8988T (cell line): Measurements from ENCODE around the gene PRIM2.
"Not testable (repeated sequence)": the region's sequence is repeated elsewhere in the genome, so short reads cannot be mapped to it uniquely, and the experiment has no call there.

Source experiments
- DNase-seq: peaks from one replicate; pipeline ENCODE4 v3.0.0; 2011

Gene PRIM2

DNA sequence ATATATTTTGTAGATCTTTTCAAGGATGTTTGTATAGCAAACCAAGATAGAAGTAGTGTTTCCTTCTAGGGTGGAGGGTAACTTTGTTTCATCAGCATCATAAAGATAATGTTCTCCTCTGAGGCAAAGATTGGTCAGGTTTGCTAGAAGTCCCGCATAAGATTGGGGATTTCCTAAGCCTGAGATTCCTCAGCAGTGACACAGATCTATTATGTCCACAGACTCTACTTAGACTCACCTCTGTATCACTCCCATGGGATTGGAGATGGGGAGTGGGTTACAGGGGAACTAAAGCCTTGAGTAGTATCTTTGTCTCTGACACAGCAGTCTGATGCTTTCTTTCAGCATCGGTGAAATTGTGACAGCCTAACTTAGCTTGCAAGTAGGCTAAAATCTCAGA lies 341.1 kb downstream of the PRIM2 start:
- not testable (repeated sequence) for DNase-seq

DNA sequence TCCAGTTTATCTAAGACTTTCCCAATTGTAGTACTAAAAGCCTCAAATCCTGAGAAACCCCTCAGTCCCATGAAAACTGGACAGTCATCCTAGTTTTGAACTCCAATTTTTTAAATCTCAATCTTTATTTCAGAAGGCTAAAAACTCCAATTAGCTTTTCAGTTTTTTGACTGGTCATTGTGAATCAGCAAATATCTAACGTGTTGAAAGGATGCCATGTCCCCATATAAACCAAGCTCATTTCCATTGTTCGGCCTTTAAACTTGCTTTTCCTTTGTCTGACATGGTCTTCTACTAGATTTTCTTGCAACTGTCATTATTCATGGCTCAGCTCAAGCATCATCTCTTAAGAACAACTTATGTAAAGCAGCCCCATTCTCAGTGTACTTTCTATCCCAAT lies 342.4 kb downstream of the PRIM2 start:
- not testable (repeated sequence) for DNase-seq

DNA sequence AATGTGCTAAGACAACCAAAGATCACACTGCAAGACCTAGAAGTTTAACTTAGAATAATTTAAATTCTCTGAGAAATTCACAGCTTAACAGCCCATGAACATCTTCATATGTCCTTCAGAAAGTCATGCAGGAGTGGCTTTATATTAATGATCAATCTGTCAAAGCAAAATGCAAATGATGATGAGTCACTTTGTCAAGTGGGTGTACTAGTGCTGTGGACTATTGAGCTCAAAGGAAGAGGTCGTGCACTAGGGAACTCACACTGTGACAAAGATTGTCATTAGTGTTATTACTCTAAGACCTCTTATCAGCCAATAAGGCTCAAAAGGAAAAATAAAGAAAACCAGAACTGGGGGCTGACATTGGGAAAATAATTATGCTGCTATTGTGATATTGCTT lies 343.5 kb downstream of the PRIM2 start:
- DNase-seq, result not testable (repeated sequence)

DNA sequence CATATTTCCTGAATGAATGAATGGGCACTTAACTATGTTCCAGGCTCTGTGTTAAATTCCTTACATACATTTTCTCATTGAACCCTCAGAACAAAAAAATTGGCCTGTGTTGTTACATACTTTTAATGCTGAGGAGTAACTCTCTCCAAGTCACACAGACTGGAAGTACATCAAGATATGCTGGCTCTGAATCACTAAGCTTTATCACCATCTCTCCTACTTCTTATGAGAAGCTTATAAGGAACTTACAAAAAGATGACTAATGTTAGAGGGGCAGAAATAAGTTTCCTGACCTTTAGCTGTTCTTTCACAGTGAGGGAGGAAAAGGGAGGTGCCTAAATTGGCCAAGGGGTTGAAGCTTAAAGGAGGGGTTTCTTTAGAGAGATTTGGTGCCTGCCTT lies 350.7 kb downstream of the PRIM2 start:
- not testable (repeated sequence) for DNase-seq

DNA sequence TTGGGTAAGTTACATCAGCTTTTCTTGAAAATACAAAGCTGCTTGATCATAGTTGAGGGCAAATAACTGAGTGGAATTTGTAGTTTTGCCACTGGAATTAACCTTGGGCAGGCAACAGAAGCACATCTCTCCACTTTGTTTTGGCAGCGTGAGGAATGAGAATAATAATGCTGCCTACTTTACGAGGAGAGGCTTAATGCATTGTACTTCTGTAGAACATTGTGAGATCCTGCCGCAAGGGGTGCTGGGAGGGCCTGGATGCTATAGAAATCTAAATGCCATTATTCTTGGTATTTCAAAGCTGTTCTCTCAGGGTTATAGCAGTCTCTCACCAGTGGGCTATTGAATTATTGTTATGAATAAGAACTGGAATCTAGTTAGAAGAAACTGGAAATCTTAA lies 353.8 kb downstream of the PRIM2 start:
- DNase-seq, result not testable (repeated sequence)

DNA sequence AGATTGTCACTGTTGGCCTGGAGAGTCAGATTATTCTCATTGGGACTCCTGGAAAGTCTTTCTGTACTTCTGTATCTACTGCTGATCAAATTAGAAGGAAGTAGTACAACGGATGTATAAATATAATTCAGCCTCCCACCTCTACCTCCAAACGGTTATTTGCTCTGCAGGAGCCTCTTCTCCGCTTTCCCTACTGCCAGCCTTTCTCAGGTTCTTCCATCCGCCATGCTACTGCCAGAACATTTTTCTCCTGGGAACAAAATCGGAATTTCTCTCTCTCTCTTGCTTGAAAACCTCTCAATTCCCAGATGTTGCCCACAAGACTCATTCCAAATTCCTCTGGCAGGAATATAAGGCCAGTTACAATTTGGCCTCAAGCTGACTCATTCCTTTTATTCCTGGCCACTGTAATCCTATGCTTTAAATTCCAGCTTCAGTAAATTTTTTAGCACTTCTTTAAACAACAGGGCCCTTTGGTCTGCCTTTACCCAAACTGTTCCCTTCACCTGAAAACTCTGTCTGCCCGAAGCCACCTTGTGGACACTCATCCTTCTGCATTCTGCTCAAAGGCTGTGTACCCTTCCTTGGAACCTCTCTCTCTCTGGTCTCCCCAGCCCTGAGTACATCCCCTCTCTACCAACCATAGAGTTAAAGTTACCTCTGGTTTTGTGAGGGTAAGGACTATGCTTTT lies 354.7 kb downstream of the PRIM2 start:
- DNase-seq, result not testable (repeated sequence)

DNA sequence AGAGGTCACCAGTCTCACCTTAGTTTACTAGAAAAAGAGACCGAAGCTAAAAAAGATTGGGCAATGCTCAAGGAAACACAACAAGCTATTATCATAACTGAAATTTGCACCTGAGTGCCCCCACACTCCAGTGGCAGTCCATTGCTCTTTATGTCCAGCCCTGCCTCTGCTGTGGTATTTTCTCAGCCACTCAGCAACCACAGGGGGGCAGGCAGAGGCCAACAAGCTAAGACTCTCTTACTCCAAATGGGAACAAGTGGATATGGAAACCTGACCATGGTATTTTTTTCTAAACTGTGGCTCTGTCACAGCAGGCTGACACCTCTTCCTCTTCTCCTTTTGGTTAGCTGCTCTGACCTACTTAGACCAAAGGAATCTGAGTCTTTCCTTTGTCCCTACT lies 355.9 kb downstream of the PRIM2 start:
- not testable (repeated sequence) for DNase-seq

DNA sequence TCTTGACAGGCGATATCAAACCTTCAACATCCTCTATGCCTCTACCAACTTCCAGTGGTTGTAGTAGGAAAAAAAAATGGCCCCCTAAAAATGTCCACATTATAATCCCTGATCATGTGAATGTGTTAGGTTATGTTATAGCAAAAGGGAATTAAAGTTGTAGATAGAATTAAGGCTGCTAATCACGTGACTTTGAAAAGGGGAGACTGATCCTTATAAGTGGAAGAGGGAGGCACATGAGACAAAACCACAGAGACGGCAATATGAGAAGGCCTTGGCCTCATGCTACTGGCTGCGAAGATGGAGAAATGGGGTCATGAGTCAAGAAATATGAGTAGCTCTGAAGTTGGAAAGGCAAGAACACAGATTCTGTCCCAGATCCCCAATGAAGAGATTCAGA lies 358.0 kb downstream of the PRIM2 start:
- DNase-seq, result not testable (repeated sequence)

DNA sequence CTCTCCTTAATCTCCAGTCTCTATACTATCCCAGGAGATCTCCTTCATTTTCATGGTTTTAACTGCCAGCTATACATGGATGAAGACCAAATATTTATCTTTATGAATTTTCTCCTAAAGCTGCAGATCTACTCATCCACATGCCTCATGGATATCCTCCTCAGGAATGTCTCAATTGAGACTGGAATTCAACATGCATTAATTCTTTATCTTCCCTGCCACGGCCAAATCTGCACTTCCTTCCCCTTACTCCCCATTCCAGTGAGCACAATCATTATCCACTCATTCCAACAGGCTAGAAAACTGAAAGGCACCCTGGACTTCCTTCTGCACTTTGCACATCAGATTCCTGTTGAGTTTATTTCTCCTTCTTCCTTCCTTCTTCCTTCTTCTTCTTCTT lies 379.0 kb downstream of the PRIM2 start:
- DNase-seq, result not testable (repeated sequence)
